IPS DF 4.7 (cell line): ENCODE measurements around the gene HCN4.
A peak's percentile ranks its signal among the peaks of the same experiment; 100 is the strongest.

Source experiments
- DNase-seq: peaks from one replicate; pipeline ENCODE4 v3.0.0-alpha.2; 2013; ENCODE audit warnings: low spot score; ENCODE audit errors: extremely low read depth

Gene HCN4

DNA sequence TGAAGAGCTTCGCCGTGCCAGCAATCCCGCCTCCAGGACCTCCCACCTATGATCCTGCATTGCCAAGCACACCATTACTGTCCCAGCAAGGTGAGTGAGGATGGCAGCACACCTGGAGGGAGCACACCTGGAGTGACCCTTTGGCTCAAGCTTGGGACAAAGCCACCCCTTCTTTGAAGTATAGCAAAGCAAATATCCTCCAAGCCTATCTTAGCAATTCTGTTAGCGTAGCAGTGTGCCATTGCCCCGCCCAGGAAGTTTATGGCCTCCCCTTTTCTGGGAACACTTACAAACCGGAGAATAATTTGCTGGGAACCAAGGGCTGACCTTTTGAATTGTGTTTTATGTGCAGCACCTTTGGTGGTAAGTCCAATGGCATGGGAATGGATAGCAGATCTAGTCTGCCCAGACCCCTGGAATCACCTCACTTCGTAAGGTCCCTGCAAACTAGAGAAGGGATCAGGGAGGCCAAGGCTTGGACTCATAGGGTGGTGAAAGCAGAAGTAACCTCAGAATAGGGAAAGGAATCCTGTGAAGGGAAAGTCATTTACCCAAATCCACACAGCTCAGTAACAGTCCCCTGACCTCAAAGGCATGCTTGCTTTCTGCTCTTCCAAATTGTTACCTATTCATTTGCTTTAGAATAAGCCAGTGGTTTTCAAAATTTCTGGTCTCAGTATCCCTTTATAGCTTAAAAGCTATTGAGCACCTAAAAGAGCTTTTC, 70.1 kb downstream of the HCN4 start:
- DNase-seq, result no peak

DNA sequence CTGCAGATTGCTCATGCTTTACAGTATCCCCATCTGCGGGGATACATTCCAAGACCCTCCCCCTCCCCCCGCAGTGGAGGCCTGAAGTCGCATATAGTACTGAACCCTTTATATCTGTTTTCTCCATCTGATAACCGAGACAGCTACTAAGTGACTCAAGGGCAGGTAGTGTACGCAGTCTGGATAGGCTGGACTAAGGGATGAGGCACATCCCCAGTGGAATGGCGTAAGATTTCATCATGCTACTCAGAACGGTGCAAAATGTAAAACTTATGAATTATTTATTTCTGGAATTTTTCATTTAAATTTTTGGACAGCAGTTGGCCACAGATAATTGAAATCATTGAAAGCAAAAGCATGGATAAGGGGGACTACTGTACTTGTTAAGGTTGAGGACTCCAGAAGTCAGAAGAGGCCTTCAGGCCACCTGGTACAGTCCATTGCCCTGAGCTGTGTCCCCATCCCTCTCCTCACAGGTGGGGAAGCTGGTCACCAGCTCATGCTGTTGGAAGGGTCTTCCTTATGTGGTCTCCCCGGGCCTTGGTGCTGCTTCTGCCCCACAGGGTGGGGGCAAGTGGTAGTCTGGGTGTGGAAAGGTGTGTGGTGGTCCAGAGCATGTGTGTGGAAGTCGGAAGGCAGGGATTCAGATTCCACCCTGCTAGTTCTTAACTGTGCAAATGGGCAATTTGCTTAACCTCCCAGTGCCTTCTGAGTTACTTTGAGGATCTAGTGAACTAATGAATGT, 72.0 kb downstream of the HCN4 start:
- no peak for DNase-seq

- no peak for DNase-seq
Measured at GRCh38 chr15:73295630-73296286, 73.0 kb downstream of the HCN4 start.

- DNase-seq, result no peak
Measured at GRCh38 chr15:73293773-73294172, 75.0 kb downstream of the HCN4 start.

DNA sequence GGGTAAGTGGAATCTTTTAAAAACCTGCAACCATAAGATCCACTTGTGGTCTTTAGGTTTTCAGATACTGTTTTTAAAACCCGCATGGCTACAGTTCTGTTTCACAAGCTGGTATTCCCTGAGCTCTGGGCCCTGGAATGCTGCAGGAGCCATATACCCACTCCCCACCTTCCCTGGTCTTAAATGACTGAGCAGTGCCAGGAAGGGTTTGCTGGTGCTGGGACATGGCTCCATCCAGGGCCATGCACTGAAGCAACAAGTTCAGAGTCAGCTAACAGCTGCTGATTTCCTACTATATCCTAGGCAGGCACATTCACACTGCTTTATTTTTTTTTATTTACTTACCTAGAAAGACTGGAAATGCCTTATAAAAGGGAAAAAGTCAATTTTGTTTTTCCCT, 77.3 kb downstream of the HCN4 start:
- DNase-seq, result no peak

DNA sequence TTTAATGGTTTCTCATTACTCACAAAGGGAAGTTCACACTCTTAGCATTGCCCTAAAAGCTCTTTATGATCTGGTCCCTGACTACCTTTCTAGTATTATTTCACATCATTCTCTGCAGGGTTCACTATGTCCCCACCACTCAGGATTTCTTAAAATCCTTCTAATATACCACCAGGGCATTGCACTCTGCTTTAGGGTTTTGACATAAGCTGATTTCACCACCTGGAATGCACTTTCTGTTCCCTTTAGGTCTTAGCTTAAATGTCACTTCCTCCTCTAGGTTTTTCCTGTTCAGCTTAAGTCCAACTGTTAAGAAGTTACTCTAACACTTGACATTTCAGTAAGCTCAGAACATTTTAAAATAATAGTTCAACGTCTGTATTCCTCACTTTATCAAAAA, 81.7 kb downstream of the HCN4 start:
- no peak for DNase-seq

- DNase-seq, result no peak
Measured at GRCh38 chr15:73286311-73286710, 82.4 kb downstream of the HCN4 start.

DNA sequence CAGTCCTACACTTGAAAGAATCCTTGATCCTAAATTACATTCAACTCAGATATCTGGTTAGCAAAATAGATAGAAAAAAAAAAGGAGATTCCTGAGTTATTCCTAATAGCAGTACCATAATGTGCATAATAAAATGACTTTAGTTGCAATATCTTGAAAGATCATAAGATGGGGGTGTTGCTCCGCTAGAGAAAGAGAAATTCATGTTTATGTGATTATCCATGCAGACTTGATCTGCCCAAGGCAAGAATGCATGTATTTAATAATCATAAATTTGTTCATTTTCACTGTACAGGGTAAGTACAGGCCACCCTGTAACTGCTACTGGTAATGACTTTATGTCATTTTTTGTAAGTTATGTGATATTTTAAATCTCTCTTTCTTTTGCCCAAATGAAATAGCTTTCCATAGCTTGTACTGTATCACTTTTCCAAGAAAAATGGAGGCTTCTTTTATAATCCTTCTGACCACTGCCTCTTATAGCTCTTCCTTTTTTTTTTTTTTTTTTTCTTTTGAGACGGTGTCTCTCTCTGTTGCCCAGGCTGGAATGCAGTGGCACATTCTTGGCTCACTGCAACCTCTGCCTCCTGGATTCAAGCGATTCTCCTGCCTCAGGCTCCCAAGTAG, 84.6 kb downstream of the HCN4 start:
- no peak for DNase-seq

- DNase-seq, result no peak
Measured at GRCh38 chr15:73283366-73283962, 85.3 kb downstream of the HCN4 start.

GRCh38 chr15:73282567-73283365, 86.0 kb downstream of the HCN4 start:
- no peak for DNase-seq

DNA sequence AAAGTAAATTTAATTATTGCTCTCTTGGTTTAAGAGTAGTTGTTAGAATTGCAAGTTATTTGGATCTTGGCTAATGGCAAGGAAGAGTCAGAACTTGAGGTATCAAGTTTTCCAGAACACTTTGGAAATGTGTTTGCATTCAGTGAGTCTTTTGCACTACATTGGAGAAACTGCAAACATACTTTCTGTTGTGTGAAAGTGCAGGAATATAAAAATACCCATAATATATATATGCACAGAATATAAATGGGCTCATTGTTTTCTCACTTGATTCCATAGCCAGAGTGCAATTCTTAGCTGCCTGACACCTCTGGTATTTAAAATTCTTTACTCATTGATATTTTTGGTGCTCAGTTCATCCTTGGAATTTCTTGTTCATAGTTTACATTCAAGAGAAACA, 92.9 kb downstream of the HCN4 start:
- DNase-seq, result no peak

- DNase-seq, result peak; percentile 68
Measured at GRCh38 chr15:73273181-73274002, 95.4 kb downstream of the HCN4 start.

DNA sequence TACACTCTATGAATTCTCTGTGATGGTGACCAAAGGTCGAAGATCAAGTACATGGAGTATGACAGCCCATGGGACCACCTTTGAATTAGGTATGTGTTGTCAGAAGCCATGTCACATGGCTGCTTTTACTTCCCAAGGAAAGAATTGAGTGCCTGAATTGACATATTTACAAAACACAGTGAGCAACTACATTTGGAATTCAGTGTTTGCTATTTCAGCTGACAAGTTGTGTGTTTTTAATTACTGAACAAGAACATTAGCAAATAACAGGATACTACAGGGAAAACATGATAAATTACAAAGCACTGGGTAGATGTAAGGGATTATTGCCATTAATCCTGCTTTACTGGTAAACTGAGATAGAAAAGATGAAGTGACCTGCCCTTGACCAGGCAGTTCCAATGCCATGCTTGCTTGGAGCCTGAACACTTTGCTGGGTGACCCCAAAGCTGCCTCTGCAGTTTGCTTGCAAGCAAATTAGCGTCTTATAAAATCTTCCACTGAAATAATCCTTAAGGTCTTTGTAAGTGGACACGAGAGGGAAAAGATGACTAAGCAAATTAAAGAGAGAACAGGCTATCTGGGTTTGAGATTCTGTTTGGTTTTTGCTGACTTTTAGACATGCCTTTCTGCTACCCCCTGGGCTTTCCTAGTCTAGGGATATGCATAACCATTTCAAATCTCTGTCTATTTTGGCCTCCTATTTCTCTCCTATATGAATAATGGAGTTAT, 98.2 kb downstream of the HCN4 start:
- DNase-seq, result no peak
